WTC11 (cell line): ENCODE measurements around the gene B3GNT7. TPM values are rescaled to one million over a fixed set of nuclear protein-coding genes. Genes with fewer than 3 reads are reported as not detected.

Experiments
- ATAC-seq: fragments of 200-7000 bp; cut with Tn5 transposase; 2 replicates; pipeline ENCODE4 v1.10.0; 2021; ENCODE audit warnings: mild to moderate bottlenecking, moderate library complexity
- CTCF ChIA-PET: fragments of 300-600 bp; sonication (Branson Sonifier 250); formaldehyde crosslinking; loops from one replicate; lab custom pipeline; 2021; ENCODE audit warnings: antibody characterized with exemption; lab: Charles Lee
- POLR2A ChIA-PET: fragments of 350-600 bp; sonication (Branson Sonifier 250); formaldehyde crosslinking; loops from one replicate; lab custom pipeline; 2021; ENCODE audit warnings: antibody characterized with exemption; lab: Charles Lee
- DNase-seq: peaks from one replicate; pipeline ENCODE4 v3.0.0; 2021; ENCODE audit warnings: low spot score
- H3K27ac Mint-ChIP-seq: 2 replicates; pipeline ENCODE4 v1.8.0; 2021; ENCODE audit warnings: mixed read lengths
- H3K27me3 Mint-ChIP-seq: 2 replicates; pipeline ENCODE4 v1.8.0; 2021; ENCODE audit warnings: low read depth, mild to moderate bottlenecking, moderate library complexity, mixed read lengths
- H3K36me3 Mint-ChIP-seq: 2 replicates; pipeline ENCODE4 v1.8.0; 2021; ENCODE audit warnings: mixed read lengths
- H3K4me1 Mint-ChIP-seq: 2 replicates; pipeline ENCODE4 v1.8.0; 2022; ENCODE audit warnings: mixed read lengths
- H3K4me3 Mint-ChIP-seq: 2 replicates; pipeline ENCODE4 v1.8.0; 2021; ENCODE audit warnings: mild to moderate bottlenecking, moderate library complexity, mixed read lengths
- H3K9me3 Mint-ChIP-seq: 2 replicates; pipeline ENCODE4 v1.8.0; 2021; ENCODE audit warnings: mixed read lengths
- ARID4B ChIP-seq: sonication (generic); formaldehyde crosslinking; IDR thresholded peaks from 2 replicates; pipeline ENCODE4 v1.8.0; 2023; ENCODE audit warnings: missing genetic modification reagents, mild to moderate bottlenecking, borderline replicate concordance
- ATF1 ChIP-seq: sonication (generic); formaldehyde crosslinking; IDR thresholded peaks from 2 replicates; pipeline ENCODE4 v1.8.1; 2023; ENCODE audit warnings: mild to moderate bottlenecking, moderate library complexity, missing genetic modification reagents
- CDX4 ChIP-seq: fragments of 250-450 bp; sonication (Bioruptor Pico); IDR thresholded peaks from 2 replicates; pipeline ENCODE4 v1.9.0; 2021; ENCODE audit warnings: moderate library complexity, mild to moderate bottlenecking, inconsistent platforms, borderline replicate concordance
- E2F4 ChIP-seq: sonication (generic); formaldehyde crosslinking; IDR thresholded peaks from 2 replicates; pipeline ENCODE4 v1.8.1; 2022; ENCODE audit warnings: low read depth, mild to moderate bottlenecking, moderate library complexity, missing genetic modification reagents, borderline replicate concordance
- E2F5 ChIP-seq: sonication (generic); formaldehyde crosslinking; IDR thresholded peaks from 2 replicates; pipeline ENCODE4 v1.8.1; 2022; ENCODE audit warnings: mild to moderate bottlenecking, moderate library complexity, missing genetic modification reagents
- ELF4 ChIP-seq: sonication (generic); formaldehyde crosslinking; IDR thresholded peaks from 2 replicates; pipeline ENCODE4 v1.8.1; 2022; ENCODE audit warnings: low read depth, mild to moderate bottlenecking, moderate library complexity, missing genetic modification reagents
- EMX1 ChIP-seq: fragments of 250-450 bp; sonication (Bioruptor Pico); IDR thresholded peaks from 2 replicates; pipeline ENCODE4 v1.8.0; 2021; ENCODE audit warnings: mild to moderate bottlenecking
- FOXP1 ChIP-seq: sonication (generic); formaldehyde crosslinking; IDR thresholded peaks from 2 replicates; pipeline ENCODE4 v1.8.0; 2022; ENCODE audit warnings: missing genetic modification reagents, mild to moderate bottlenecking, moderate library complexity, borderline replicate concordance
- GABPB1 ChIP-seq: sonication (generic); formaldehyde crosslinking; IDR thresholded peaks from 2 replicates; pipeline ENCODE4 v1.8.1; 2023; ENCODE audit warnings: mild to moderate bottlenecking, missing genetic modification reagents
- IRF1 ChIP-seq: sonication (generic); formaldehyde crosslinking; IDR thresholded peaks from 2 replicates; pipeline ENCODE4 v1.8.0; 2023; ENCODE audit warnings: missing genetic modification reagents
- MXD4 ChIP-seq: fragments of 250-450 bp; sonication (Bioruptor Pico); IDR thresholded peaks from 2 replicates; pipeline ENCODE4 v1.8.0; 2021; ENCODE audit warnings: mild to moderate bottlenecking, moderate library complexity, borderline replicate concordance
- RELA ChIP-seq: sonication (generic); formaldehyde crosslinking; IDR thresholded peaks from 2 replicates; pipeline ENCODE4 v1.8.1; 2022; ENCODE audit warnings: missing genetic modification reagents, mild to moderate bottlenecking, borderline replicate concordance
- RORB ChIP-seq: fragments of 250-450 bp; sonication (Bioruptor Pico); IDR thresholded peaks from 2 replicates; pipeline ENCODE4 v1.9.0; 2021; ENCODE audit warnings: mild to moderate bottlenecking
- SP1 ChIP-seq: sonication (generic); formaldehyde crosslinking; conservative IDR thresholded peaks from 2 replicates; pipeline ENCODE4 v1.8.1; 2022; ENCODE audit warnings: missing genetic modification reagents
- TEAD1 ChIP-seq: sonication (generic); formaldehyde crosslinking; IDR thresholded peaks from 2 replicates; pipeline ENCODE4 v1.8.0; 2022; ENCODE audit warnings: mild to moderate bottlenecking, missing genetic modification reagents
- ZNF263 ChIP-seq: sonication (generic); formaldehyde crosslinking; IDR thresholded peaks from 2 replicates; pipeline ENCODE4 v1.8.1; 2022; ENCODE audit warnings: low read depth, mild to moderate bottlenecking, moderate library complexity, missing genetic modification reagents
- ZNF671 ChIP-seq: fragments of 250-450 bp; sonication (Bioruptor Pico); IDR thresholded peaks from 2 replicates; pipeline ENCODE4 v1.8.0; 2021; ENCODE audit warnings: mild to moderate bottlenecking
- total RNA-seq: library from RNA; stranded (reverse); gene quantifications from 3 replicates; pipeline ENCODE4 v1.2.3, GENCODE V29; 2021

The B3GNT7 gene
- total RNA-seq, 1 experiment from 2014 or later, result 151 TPM

GRCh38 chr2:231397011-231397927 is 1.8 kb downstream of the B3GNT7 start:
- H3K36me3 Mint-ChIP-seq, result peaks cover 27% of the 10 kb centered on the region
- H3K4me3 Mint-ChIP-seq, result peak overlapping the region; percentile 82
- H3K9me3 Mint-ChIP-seq, result no peaks in the 10 kb centered on the region
- ChIA-PET POLR2A (no interaction called here), CTCF (interaction anchor here (1.0 to 1.9 kb wide), 4 partner anchors 8 to 105 kb away, joined by 3 to 7 read pairs (median 6); no protein-coding TSS in a partner anchor)
- H3K4me1 Mint-ChIP-seq, result peaks cover 74% of the 10 kb centered on the region
- DNase-seq (no peak), ATAC-seq (no peak)
- no peaks in the 10 kb centered on the region for H3K27me3 Mint-ChIP-seq
- TF ChIP-seq MXD4 (no peak), ATF1 (CRISPR knock-in tag) (no peak), TEAD1 (no peak), FOXP1 (no peak), ZNF671 (no peak)
- TF ChIP-seq, all 79 proteins: peak for 0
- peak overlapping the region; percentile 84 for H3K27ac Mint-ChIP-seq

- peak overlapping the region; percentile 82; the same call in 1 of the 2 replicates for H3K4me3 Mint-ChIP-seq
- POLR2A ChIA-PET, result no interaction called here
- DNase-seq, result no peak
- peak overlapping the region; percentile 84 for H3K27ac Mint-ChIP-seq
- H3K9me3 Mint-ChIP-seq, result no peaks in the 10 kb centered on the region
- CTCF ChIA-PET, result no interaction called here
- no peaks in the 10 kb centered on the region for H3K27me3 Mint-ChIP-seq
- H3K36me3 Mint-ChIP-seq, result peaks cover 27% of the 10 kb centered on the region
- TF ChIP-seq RELA (peak; percentile 64; the same call in 1 of the 2 replicates), EMX1 (no peak), GABPB1 (CRISPR knock-in tag) (no peak)
- peaks cover 74% of the 10 kb centered on the region for H3K4me1 Mint-ChIP-seq
- ATAC-seq, result no peak
These were observed 2.4 kb downstream of the B3GNT7 start for GRCh38 chr2:231397928-231398294.

GRCh38 chr2:231398585-231398984 is 3.1 kb downstream of the B3GNT7 start:
- H3K4me1 Mint-ChIP-seq, result peaks cover 74% of the 10 kb centered on the region
- POLR2A ChIA-PET, result no interaction called here

More at GRCh38 chr2:231398585-231398984, 3.1 kb downstream of the B3GNT7 start:
- H3K36me3 Mint-ChIP-seq, result peaks cover 27% of the 10 kb centered on the region
- no peak overlapping the region for H3K27ac Mint-ChIP-seq
- DNase-seq (no peak), ATAC-seq (no peak)
- peak overlapping the region; percentile 27 for H3K4me3 Mint-ChIP-seq
- no peaks in the 10 kb centered on the region for H3K27me3 Mint-ChIP-seq
- H3K9me3 Mint-ChIP-seq, result no peaks in the 10 kb centered on the region
- CTCF ChIA-PET, result interaction anchor here (2.4 kb wide), 1 partner anchor 53 kb away, joined by 10 read pairs; no protein-coding TSS in a partner anchor
- TF ChIP-seq RORB (CRISPR knock-in tag) (no peak), SP1 (CRISPR knock-in tag) (no peak), IRF1 (CRISPR knock-in tag) (no peak), CDX4 (CRISPR knock-in tag) (no peak), ARID4B (CRISPR knock-in tag) (no peak), E2F4 (no peak), ELF4 (CRISPR knock-in tag) (no peak), ZNF263 (CRISPR knock-in tag) (no peak), E2F5 (CRISPR knock-in tag) (no peak)
